Activated naive CD8-positive, alpha-beta T cell treated with anti-CD3 and anti-CD28 coated beads, Interleukin-2, amount 50 U/mL, for 24 hours (primary cell): Measurements from ENCODE around the gene COL2A1.

Source experiments
- ATAC-seq: fragments of 150-1000 bp; cut with Tn5 transposase; one replicate; pipeline ENCODE4 v1.10.0; 2021
- DNase-seq: peaks from one replicate; pipeline ENCODE4 v3.0.0; 2021
- H3K27ac Mint-ChIP-seq: one replicate; pipeline ENCODE4 v1.8.0; 2021; ENCODE audit warnings: mild to moderate bottlenecking, mixed read lengths
- H3K27me3 Mint-ChIP-seq: one replicate; pipeline ENCODE4 v1.8.0; 2021; ENCODE audit warnings: mixed read lengths
- H3K36me3 Mint-ChIP-seq: one replicate; pipeline ENCODE4 v1.8.0; 2021; ENCODE audit warnings: low read depth, mixed read lengths
- H3K4me1 Mint-ChIP-seq: one replicate; pipeline ENCODE4 v1.8.0; 2021; ENCODE audit warnings: mixed read lengths
- H3K4me3 Mint-ChIP-seq: one replicate; pipeline ENCODE4 v1.8.0; 2021; ENCODE audit warnings: mild to moderate bottlenecking, moderate library complexity, mixed read lengths
- H3K9me3 Mint-ChIP-seq: one replicate; pipeline ENCODE4 v1.8.0; 2021; ENCODE audit warnings: mixed read lengths

COL2A1 gene

GRCh38 chr12:48023386-48023785, 19.1 kb upstream of the COL2A1 start:
- Mint-ChIP-seq H3K27me3 (peaks cover 13% of the 10 kb centered on the region), H3K4me3 (no peak overlapping the region), H3K9me3 (no peaks in the 10 kb centered on the region), H3K4me1 (no peaks in the 10 kb centered on the region), H3K36me3 (no peaks in the 10 kb centered on the region), H3K27ac (no peak overlapping the region)
- DNase-seq (no peak), ATAC-seq (no peak)

GRCh38 chr12:48022676-48023385, 18.6 kb upstream of the COL2A1 start:
- H3K27ac Mint-ChIP-seq = no peak overlapping the region
- DNase-seq = no peak
- no peak overlapping the region for H3K4me3 Mint-ChIP-seq

GRCh38 chr12:48022180-48022521, 17.9 kb upstream of the COL2A1 start:
- ATAC-seq = no peak
- no peaks in the 10 kb centered on the region for H3K9me3 Mint-ChIP-seq
- no peaks in the 10 kb centered on the region for H3K36me3 Mint-ChIP-seq
- no peak overlapping the region for H3K27ac Mint-ChIP-seq
- DNase-seq = no peak
- no peaks in the 10 kb centered on the region for H3K4me1 Mint-ChIP-seq
- peaks cover 18% of the 10 kb centered on the region for H3K27me3 Mint-ChIP-seq
- H3K4me3 Mint-ChIP-seq = no peak overlapping the region

More at GRCh38 chr12:48022676-48023385, 18.6 kb upstream of the COL2A1 start:
- no peak for ATAC-seq
- Mint-ChIP-seq H3K4me1 (no peaks in the 10 kb centered on the region), H3K9me3 (no peaks in the 10 kb centered on the region), H3K36me3 (no peaks in the 10 kb centered on the region), H3K27me3 (peaks cover 16% of the 10 kb centered on the region)

- Mint-ChIP-seq H3K9me3 (no peaks in the 10 kb centered on the region), H3K27me3 (peaks cover 22% of the 10 kb centered on the region)
Measured at GRCh38 chr12:48021485-48022179, 17.4 kb upstream of the COL2A1 start.

DNA sequence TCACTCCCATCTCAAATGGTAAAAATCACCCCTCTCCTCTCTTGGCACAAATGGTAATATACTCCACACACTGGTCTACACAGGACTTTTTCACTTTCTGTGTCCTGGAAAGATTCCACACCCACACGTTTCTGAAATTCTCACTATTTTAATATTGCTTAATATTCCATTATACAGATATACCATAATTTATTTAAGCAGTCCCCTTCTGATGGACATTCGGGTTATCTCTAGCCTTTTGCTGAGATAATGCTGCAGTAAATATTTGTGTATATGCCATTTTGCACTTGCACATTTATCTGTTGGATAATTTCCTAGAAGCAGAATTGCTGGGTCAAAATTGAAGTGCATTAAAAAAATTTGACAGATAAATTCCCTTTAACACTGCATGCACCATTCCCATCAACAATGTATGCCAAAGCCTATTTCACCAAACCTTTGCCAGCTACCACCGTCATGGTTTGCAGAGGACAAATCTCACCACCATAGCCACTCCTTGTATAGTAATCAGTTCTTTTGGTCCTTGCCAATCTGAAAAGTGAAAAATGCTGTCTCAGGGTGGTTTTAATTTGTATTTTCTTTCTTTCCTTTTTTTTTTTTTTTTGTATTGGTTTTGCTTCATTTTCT, 15.5 kb upstream of the COL2A1 start:
- no peaks in the 10 kb centered on the region for H3K36me3 Mint-ChIP-seq
- no peak overlapping the region for H3K4me3 Mint-ChIP-seq
- no peaks in the 10 kb centered on the region for H3K4me1 Mint-ChIP-seq
- ATAC-seq (no peak), DNase-seq (no peak)
- H3K9me3 Mint-ChIP-seq = no peaks in the 10 kb centered on the region
- H3K27ac Mint-ChIP-seq = no peak overlapping the region
- peaks cover 25% of the 10 kb centered on the region for H3K27me3 Mint-ChIP-seq

More at GRCh38 chr12:48021485-48022179, 17.4 kb upstream of the COL2A1 start:
- ATAC-seq = no peak
- DNase-seq = no peak
- no peak overlapping the region for H3K4me3 Mint-ChIP-seq
- no peaks in the 10 kb centered on the region for H3K36me3 Mint-ChIP-seq
- no peak overlapping the region for H3K27ac Mint-ChIP-seq
- no peaks in the 10 kb centered on the region for H3K4me1 Mint-ChIP-seq

DNA sequence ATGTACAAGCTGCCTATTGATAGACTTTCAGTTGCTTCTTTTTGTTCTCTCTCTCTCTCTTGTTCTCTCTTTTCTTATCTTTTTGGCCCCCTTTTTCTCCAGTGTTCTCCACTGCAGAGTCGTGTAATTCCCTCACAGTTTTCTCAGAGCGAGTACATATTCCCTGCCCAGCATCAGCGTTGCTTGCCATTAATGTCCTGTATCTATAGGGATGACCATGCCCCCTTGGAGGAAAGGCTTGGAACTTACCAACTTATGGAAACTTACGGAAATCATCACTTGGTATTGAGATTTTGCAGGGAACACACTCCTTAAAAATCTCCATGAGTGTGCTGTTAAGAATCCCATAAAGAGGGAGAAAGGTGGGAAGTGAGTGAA, 14.3 kb upstream of the COL2A1 start:
- H3K36me3 Mint-ChIP-seq = no peaks in the 10 kb centered on the region
- no peaks in the 10 kb centered on the region for H3K9me3 Mint-ChIP-seq
- H3K27me3 Mint-ChIP-seq = peaks cover 30% of the 10 kb centered on the region
- ATAC-seq (no peak), DNase-seq (no peak)
- H3K4me3 Mint-ChIP-seq = no peak overlapping the region
- no peaks in the 10 kb centered on the region for H3K4me1 Mint-ChIP-seq
- no peak overlapping the region for H3K27ac Mint-ChIP-seq

DNA sequence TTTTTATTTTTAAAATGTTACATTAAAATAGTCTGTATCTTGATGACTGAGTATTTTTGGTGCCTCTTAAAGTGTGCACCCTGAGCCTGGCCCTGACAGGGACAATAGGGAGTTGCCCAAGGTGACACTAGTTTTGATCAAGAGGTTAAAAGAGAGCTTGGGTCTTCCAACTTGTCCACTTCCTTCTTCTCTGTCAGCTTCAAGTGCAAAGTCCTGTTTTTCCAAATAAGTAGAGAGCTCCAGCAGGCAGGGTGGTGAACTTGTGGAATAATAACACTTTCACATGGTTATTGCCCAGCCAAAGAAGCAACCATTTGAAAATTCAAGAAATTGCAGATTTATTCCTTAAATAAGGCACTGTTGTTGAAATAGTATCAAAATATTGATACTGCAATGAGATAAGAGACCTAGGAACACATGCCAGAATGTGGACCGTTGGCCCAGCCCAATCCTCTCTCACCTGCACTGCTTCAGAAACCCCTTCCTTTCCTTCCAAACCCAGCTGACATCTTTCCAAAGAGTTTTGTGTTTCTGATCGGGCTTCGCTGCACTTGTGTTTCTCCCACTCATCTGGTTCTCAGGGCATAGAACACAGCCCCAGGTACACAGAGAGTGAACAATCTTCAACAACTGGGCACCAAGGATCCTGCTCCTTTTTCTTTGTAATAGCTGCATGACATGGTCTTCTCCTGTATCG, 13.8 kb upstream of the COL2A1 start:
- H3K4me1 Mint-ChIP-seq = no peaks in the 10 kb centered on the region
- H3K36me3 Mint-ChIP-seq = no peaks in the 10 kb centered on the region
- DNase-seq (no peak), ATAC-seq (no peak)
- H3K9me3 Mint-ChIP-seq = no peaks in the 10 kb centered on the region
- peaks cover 30% of the 10 kb centered on the region for H3K27me3 Mint-ChIP-seq
- H3K4me3 Mint-ChIP-seq = no peak overlapping the region
- H3K27ac Mint-ChIP-seq = no peak overlapping the region

DNA sequence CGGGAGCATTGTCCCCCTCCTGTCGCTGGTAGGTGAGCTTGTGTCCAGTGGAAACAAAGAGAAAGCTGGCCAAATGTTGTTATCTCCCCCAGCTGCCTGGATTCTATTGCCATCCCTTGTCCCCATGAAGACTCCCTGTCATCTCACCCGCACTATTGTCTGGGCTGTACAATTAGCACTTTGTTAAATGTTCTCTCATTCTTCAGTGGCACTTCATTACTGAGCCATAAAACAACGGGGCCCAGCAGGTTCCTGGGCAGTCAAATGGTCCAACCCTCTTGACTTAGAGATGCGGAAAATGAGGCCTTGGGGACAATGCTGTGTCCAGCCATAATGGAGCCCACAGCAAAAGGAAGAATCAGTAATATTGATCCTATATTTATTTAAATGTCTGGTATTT, 13.2 kb upstream of the COL2A1 start:
- Mint-ChIP-seq H3K36me3 (no peaks in the 10 kb centered on the region), H3K4me3 (no peak overlapping the region), H3K9me3 (no peaks in the 10 kb centered on the region), H3K4me1 (no peaks in the 10 kb centered on the region), H3K27me3 (peaks cover 33% of the 10 kb centered on the region), H3K27ac (no peak overlapping the region)
- DNase-seq = no peak
- ATAC-seq = no peak

- no peak for ATAC-seq
- no peaks in the 10 kb centered on the region for H3K9me3 Mint-ChIP-seq
- H3K27me3 Mint-ChIP-seq = peaks cover 29% of the 10 kb centered on the region
Measured at GRCh38 chr12:48016373-48017020, 12.2 kb upstream of the COL2A1 start.

DNA sequence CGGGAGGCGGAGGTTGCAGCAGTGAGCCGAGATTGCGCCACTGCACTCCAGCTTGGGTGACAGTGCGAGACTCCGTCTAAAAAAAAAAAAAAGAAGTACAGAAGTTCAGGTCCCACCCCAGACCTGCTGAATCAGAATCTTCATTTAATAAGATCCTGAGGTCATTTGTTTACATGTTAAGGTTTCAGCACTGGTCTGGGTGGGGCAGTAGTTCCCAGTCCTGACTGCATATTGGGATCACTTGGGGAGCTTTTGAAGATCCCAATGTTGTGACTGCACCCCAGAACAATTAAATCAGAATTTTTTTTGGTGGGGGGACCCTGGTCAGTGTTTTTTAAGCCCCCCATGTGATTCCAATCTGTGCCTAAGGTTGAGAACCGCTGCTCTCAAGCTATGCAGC, 11.7 kb upstream of the COL2A1 start:
- Mint-ChIP-seq H3K27ac (no peak overlapping the region), H3K27me3 (peaks cover 27% of the 10 kb centered on the region), H3K4me1 (no peaks in the 10 kb centered on the region), H3K4me3 (no peak overlapping the region), H3K9me3 (no peaks in the 10 kb centered on the region), H3K36me3 (no peaks in the 10 kb centered on the region)
- ATAC-seq = no peak
- DNase-seq = no peak

More at GRCh38 chr12:48016373-48017020, 12.2 kb upstream of the COL2A1 start:
- Mint-ChIP-seq H3K4me3 (no peak overlapping the region), H3K27ac (no peak overlapping the region), H3K4me1 (no peaks in the 10 kb centered on the region), H3K36me3 (no peaks in the 10 kb centered on the region)
- DNase-seq = no peak

GRCh38 chr12:48015129-48015528, 10.9 kb upstream of the COL2A1 start:
- no peak overlapping the region for H3K27ac Mint-ChIP-seq
- H3K27me3 Mint-ChIP-seq = peaks cover 29% of the 10 kb centered on the region
- H3K36me3 Mint-ChIP-seq = no peaks in the 10 kb centered on the region
- ATAC-seq (no peak), DNase-seq (no peak)
- no peak overlapping the region for H3K4me3 Mint-ChIP-seq
- H3K9me3 Mint-ChIP-seq = no peaks in the 10 kb centered on the region
- H3K4me1 Mint-ChIP-seq = no peaks in the 10 kb centered on the region

- ATAC-seq = no peak
- no peak for DNase-seq
- H3K4me3 Mint-ChIP-seq = no peak overlapping the region
- peaks cover 41% of the 10 kb centered on the region for H3K27me3 Mint-ChIP-seq
- no peak overlapping the region for H3K27ac Mint-ChIP-seq
- H3K36me3 Mint-ChIP-seq = no peaks in the 10 kb centered on the region
- no peaks in the 10 kb centered on the region for H3K4me1 Mint-ChIP-seq
- no peaks in the 10 kb centered on the region for H3K9me3 Mint-ChIP-seq
Measured at GRCh38 chr12:48013287-48013686, 9.0 kb upstream of the COL2A1 start.

GRCh38 chr12:48012070-48012469, 7.8 kb upstream of the COL2A1 start:
- H3K27me3 Mint-ChIP-seq = peaks cover 46% of the 10 kb centered on the region
- H3K4me1 Mint-ChIP-seq = no peaks in the 10 kb centered on the region
- H3K36me3 Mint-ChIP-seq = no peaks in the 10 kb centered on the region
- H3K27ac Mint-ChIP-seq = no peak overlapping the region
- DNase-seq (no peak), ATAC-seq (no peak)
- no peak overlapping the region for H3K4me3 Mint-ChIP-seq
- no peaks in the 10 kb centered on the region for H3K9me3 Mint-ChIP-seq

- Mint-ChIP-seq H3K36me3 (no peaks in the 10 kb centered on the region), H3K27me3 (peaks cover 56% of the 10 kb centered on the region), H3K9me3 (no peaks in the 10 kb centered on the region), H3K4me1 (peaks cover 2% of the 10 kb centered on the region), H3K27ac (no peak overlapping the region), H3K4me3 (no peak overlapping the region)
- DNase-seq (no peak), ATAC-seq (no peak)
Measured at GRCh38 chr12:48010366-48010970, 6.2 kb upstream of the COL2A1 start.
